Gastroesophageal sphincter (tissue), 4 donors: ENCODE measurements around the gene CHST15. TPM values are rescaled to one million over a fixed set of nuclear protein-coding genes. Genes with fewer than 3 reads are reported as not detected.

Source experiments
- ATAC-seq: fragments of 150-250 bp; one replicate; pipeline ENCODE4 v1.9.1; 2016; ENCODE audit warnings: mild to moderate bottlenecking, moderate library complexity
- H3K27ac ChIP-seq, 4 donors: fragments of 200-600 bp; sonication (generic) in 3 of 4; 1 replicate in 3 of 4; 2 replicates in 1 of 4; pipeline ENCODE4 v1.5.1; 2016 to 2019
- H3K27me3 ChIP-seq: fragments of 200-600 bp; sonication (generic); one replicate; pipeline ENCODE4 v1.5.1; 2019
- H3K36me3 ChIP-seq, 2 donors: fragments of 200-600 bp; sonication (generic); one replicate each; pipeline ENCODE4 v1.5.1; 2019; ENCODE audit warnings: control low read depth in 1 of 2
- H3K4me1 ChIP-seq, 3 donors: fragments of 200-600 bp; sonication (generic); 1 replicate in 2 of 3; 2 replicates in 1 of 3; pipeline ENCODE4 v1.5.1; 2016 to 2019; ENCODE audit warnings: control low read depth in 2 of 3
- H3K4me3 ChIP-seq, 2 donors: fragments of 200-600 bp; sonication (generic); one replicate each; pipeline ENCODE4 v1.5.1; 2019; ENCODE audit warnings: mild to moderate bottlenecking in 1 of 2, moderate library complexity in 1 of 2
- H3K9me3 ChIP-seq, 3 donors: fragments of 200-600 bp; sonication (generic); one replicate each; pipeline ENCODE4 v1.5.1; 2017 to 2019; ENCODE audit warnings: control low read depth in 2 of 3
- EP300 ChIP-seq: sonication (generic); formaldehyde crosslinking; IDR thresholded peaks from one replicate; pipeline ENCODE4 v1.6.1; 2017; ENCODE audit warnings: antibody characterized with exemption, mild to moderate bottlenecking
- POLR2A ChIP-seq, 2 donors: fragments of 450-650 bp; IDR thresholded peaks; one replicate each; pipeline ENCODE4 v1.6.1; 2017; ENCODE audit warnings: antibody characterized with exemption in 2 of 2, mild to moderate bottlenecking in 2 of 2, moderate library complexity in 1 of 2
- POLR2AphosphoS5 ChIP-seq: sonication (generic); formaldehyde crosslinking; IDR thresholded peaks from one replicate; pipeline ENCODE4 v1.6.1; 2017; ENCODE audit warnings: antibody characterized with exemption
- WGBS, 2 donors: methylation state at CpG; one replicate each; pipeline ENCODE4 v1.1.5; 2018; ENCODE audit warnings: low coverage in 1 of 2; 5-methylcytosine and 5-hydroxymethylcytosine counted together
- total RNA-seq, 4 donors: library from RNA; depleted of rRNA; stranded (reverse); fragments of >200 nt; gene quantifications; one replicate each; pipeline ENCODE4 v1.1.0, GENCODE V29; 2016
- TF ChIP-seq, protein P1 (sequence below), 4 experiments: fragments of 200-600 bp in 2 of 4; fragments of 450-650 bp in 2 of 4; sonication (generic) in 1 of 4; IDR thresholded peaks; one replicate each; pipeline ENCODE4 v1.5.1; 2017 to 2019; ENCODE audit warnings: antibody characterized with exemption in 4 of 4, mild to moderate bottlenecking in 2 of 4, moderate library complexity in 2 of 4

CHST15 gene
- total RNA-seq, 4 donors from 2014 or later, result 63.5 to 87.5 (median 74.3) TPM

DNA sequence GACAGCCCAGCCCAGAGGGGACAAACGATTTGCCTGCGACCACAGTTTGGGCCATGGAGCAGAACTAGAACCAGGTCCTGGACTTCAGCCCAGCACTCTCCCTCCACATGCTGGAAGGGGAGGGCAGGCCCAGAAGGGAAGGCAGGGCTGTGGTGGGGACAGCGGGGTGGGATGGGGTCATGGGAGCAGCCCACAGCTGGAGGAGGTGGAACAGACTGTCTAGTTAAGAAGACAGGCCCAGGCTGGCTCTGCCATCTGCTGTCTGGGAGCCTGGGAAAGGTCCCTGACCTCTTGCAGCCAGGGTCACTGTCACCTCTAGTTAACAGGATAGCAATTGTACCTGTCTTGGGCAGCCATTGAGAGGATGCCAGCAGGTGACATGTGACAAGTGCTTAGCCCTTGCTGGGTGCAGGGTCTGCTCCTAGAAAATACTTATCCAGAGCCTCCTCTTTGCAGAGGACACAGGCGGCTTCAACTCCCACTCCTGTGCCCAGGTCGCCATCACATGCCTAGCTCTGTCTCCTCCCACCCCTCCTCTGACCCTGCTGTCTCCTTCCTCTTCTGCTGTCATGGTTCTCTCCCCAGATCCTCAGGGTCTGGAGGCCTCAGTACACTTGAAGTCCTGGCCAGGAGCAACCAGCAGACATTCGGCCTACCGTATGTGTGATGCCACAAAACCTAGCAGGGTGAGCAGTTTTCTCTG is 37.0 kb upstream of the CHST15 start:
- H3K4me3 ChIP-seq, result no peak overlapping the region
- 86 to 100% methylated on average over 1 to 3 of the region's 7 CpGs for WGBS, 2 donors
- H3K27me3 ChIP-seq, result no peaks in the 10 kb centered on the region
- TF ChIP-seq POLR2A (IDR thresholded peaks at IDR 0.05), result no peak
- no peak for TF ChIP-seq POLR2AphosphoS5
- TF ChIP-seq, protein P1, sequence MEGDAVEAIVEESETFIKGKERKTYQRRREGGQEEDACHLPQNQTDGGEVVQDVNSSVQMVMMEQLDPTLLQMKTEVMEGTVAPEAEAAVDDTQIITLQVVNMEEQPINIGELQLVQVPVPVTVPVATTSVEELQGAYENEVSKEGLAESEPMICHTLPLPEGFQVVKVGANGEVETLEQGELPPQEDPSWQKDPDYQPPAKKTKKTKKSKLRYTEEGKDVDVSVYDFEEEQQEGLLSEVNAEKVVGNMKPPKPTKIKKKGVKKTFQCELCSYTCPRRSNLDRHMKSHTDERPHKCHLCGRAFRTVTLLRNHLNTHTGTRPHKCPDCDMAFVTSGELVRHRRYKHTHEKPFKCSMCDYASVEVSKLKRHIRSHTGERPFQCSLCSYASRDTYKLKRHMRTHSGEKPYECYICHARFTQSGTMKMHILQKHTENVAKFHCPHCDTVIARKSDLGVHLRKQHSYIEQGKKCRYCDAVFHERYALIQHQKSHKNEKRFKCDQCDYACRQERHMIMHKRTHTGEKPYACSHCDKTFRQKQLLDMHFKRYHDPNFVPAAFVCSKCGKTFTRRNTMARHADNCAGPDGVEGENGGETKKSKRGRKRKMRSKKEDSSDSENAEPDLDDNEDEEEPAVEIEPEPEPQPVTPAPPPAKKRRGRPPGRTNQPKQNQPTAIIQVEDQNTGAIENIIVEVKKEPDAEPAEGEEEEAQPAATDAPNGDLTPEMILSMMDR (IDR thresholded peaks at IDR 0.05), result no peak
- TF ChIP-seq EP300, result no peak
- no peaks in the 10 kb centered on the region for H3K36me3 ChIP-seq
- no peaks in the 10 kb centered on the region for H3K4me1 ChIP-seq
- no peaks in the 10 kb centered on the region for H3K9me3 ChIP-seq
- no peak for ATAC-seq
- H3K27ac ChIP-seq, result no peak overlapping the region

DNA sequence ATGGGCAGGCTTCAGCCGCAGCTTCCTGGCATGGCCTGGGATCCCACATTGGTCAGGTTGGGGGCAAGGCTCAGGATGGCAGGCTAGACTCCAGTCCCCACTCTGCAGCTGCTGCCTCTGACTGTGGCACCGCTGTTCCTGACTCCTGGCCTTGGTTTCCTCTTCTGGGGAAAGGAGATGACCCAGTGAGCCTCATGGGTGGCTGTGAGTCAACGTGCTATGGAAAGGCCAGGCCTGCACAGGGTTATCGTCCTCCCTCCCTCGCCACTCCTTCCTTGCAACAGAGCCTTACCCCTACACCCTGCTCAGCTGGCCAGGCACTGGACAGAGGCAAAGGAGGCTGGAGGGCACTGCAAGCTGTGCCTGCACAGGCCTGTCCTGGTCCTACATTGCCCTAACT is 36.1 kb upstream of the CHST15 start:
- H3K27me3 ChIP-seq, result no peaks in the 10 kb centered on the region
- H3K27ac ChIP-seq, result no peak overlapping the region
- no peaks in the 10 kb centered on the region for H3K4me1 ChIP-seq
- 70% methylated on average over 2 of the region's 5 CpGs; no CpG with 5 or more reads in 1 of the 2 donors for WGBS, 2 donors
- TF ChIP-seq POLR2A (IDR thresholded peaks at IDR 0.05) (no peak), EP300 (no peak), POLR2AphosphoS5 (no peak)
- TF ChIP-seq, protein P1 (IDR thresholded peaks at IDR 0.05), result no peak
- H3K36me3 ChIP-seq, result no peaks in the 10 kb centered on the region
- no peak for ATAC-seq
- H3K9me3 ChIP-seq, result no peaks in the 10 kb centered on the region
- H3K4me3 ChIP-seq, result no peak overlapping the region

DNA sequence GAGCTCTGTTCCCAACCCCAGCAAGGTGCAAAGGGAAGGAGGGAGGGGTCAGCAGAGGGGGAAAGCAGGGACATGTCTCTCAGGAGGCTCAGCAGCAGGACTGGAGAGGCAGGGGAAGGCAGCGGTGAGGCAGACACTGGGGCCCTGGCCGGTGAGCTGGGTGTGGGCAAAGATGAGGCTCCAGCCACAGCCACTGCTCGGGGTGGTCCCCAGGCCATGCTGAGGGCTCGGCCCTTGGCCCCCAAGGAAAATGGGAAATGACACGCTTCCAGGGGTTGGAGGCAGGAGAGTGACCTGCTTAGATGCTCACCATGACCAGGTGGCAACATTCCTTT is 35.4 kb upstream of the CHST15 start:
- Histone ChIP-seq H3K27me3 (no peaks in the 10 kb centered on the region), H3K27ac (no peak overlapping the region), H3K4me3 (no peak overlapping the region), H3K4me1 (no peaks in the 10 kb centered on the region), H3K36me3 (no peaks in the 10 kb centered on the region), H3K9me3 (no peaks in the 10 kb centered on the region)
- ATAC-seq, result no peak
- 67% methylated on average over 1 of the region's 5 CpGs; no CpG with 5 or more reads in 1 of the 2 donors for WGBS, 2 donors
- TF ChIP-seq EP300 (no peak), POLR2AphosphoS5 (no peak), POLR2A (IDR thresholded peaks at IDR 0.05) (no peak)
- TF ChIP-seq, protein P1 (IDR thresholded peaks at IDR 0.05), result no peak

DNA sequence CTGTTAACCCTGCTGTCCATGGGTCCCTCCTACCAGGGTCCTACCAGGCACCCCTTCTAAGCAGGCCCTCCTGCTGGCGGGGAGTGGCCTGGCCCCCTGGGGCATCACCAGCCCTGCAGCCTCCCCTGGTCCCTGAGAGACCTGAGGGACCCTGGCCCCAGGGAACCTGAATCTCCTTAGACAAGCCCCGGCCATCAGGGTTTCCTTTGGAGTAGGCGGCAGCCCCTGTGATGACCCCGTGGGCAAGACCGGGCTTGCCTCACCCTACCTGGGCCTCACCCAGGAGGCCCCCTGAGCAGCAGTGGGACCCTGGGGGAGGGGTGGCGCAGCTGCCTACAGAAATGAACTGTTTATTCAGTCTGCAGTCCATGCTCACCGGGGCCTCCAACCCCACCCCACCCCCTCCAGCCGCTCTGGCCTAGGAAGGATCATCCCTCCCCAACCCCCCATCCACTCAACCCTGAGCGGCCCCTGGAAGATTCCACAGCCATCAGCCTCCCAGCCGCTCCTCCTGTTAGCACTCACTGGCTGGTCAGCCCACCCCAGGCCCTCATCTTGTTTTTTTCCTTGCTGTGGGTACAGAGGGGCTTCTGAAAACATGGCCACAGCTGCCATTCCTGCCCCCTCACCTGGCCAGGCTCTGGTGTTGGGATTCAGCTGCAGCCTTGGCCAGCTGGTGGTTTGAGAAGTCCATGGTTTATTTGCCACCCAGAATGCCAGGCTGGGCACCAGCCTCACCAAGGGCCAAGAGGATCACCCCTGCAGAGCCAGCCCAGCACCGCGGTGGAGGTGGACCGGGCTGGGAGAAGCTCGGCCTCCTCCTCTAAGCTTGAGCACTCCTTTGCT is 34.8 kb upstream of the CHST15 start:
- WGBS, 2 donors, result 100% methylated on average over 1 of the region's 14 CpGs; no CpG with 5 or more reads in 1 of the 2 donors
- no peak for ATAC-seq
- no peak overlapping the region for H3K27ac ChIP-seq
- H3K4me3 ChIP-seq, result no peak overlapping the region
- H3K4me1 ChIP-seq, result no peaks in the 10 kb centered on the region
- no peaks in the 10 kb centered on the region for H3K9me3 ChIP-seq
- H3K27me3 ChIP-seq, result no peaks in the 10 kb centered on the region
- H3K36me3 ChIP-seq, result no peaks in the 10 kb centered on the region
- TF ChIP-seq EP300 (no peak), POLR2A (IDR thresholded peaks at IDR 0.05) (no peak), POLR2AphosphoS5 (no peak)
- TF ChIP-seq, protein P1 (IDR thresholded peaks at IDR 0.05), result no peak
